Right lobe of liver (tissue), 6 donors: ENCODE data around the gene CALML6. TPM values are rescaled to one million over a fixed set of nuclear protein-coding genes. Genes with fewer than 3 reads are reported as not detected.

Experiments used
- ATAC-seq, 4 donors: fragments of 200-7000 bp; cut with Tn5 transposase; one replicate each; pipeline ENCODE4 v1.9.1; 2020; ENCODE audit warnings: mild to moderate bottlenecking in 4 of 4, moderate library complexity in 4 of 4
- DNase-seq, 3 donors: peaks; one replicate each; pipeline ENCODE4 v3.0.0-alpha.2; 2020
- H3K27ac ChIP-seq, 3 donors: fragments of 200-600 bp; one replicate each; pipeline ENCODE4 v1.8.0; 2022
- H3K27me3 ChIP-seq, 2 donors: fragments of 200-600 bp; one replicate each; pipeline ENCODE4 v1.8.0; 2022
- H3K36me3 ChIP-seq, 4 donors: fragments of 200-600 bp; sonication (generic) in 1 of 4; one replicate each; pipeline versions ENCODE4 v1.5.1 to v1.8.0; 2017 to 2022; ENCODE audit warnings: control low read depth in 1 of 4
- H3K4me1 ChIP-seq, 4 donors: fragments of 200-600 bp; sonication (generic) in 1 of 4; one replicate each; pipeline versions ENCODE4 v1.5.1 to v1.8.0; 2017 to 2022; ENCODE audit warnings: control low read depth in 1 of 4
- H3K4me3 ChIP-seq, 3 donors: fragments of 200-600 bp; one replicate each; pipeline ENCODE4 v1.8.0; 2022
- H3K9me3 ChIP-seq, 4 donors: fragments of 200-600 bp; sonication (generic) in 1 of 4; one replicate each; pipeline versions ENCODE4 v1.5.1 to v1.8.0; 2017 to 2022; ENCODE audit warnings: control low read depth in 1 of 4
- CTCF ChIP-seq, 4 donors: fragments of 200-600 bp in 3 of 4; fragments of 450-650 bp in 1 of 4; IDR thresholded peaks; one replicate each; pipeline versions ENCODE4 v1.5.1 to v1.8.0; 2016 to 2022; ENCODE audit warnings: antibody characterized with exemption in 4 of 4, mild to moderate bottlenecking in 2 of 4
- POLR2A ChIP-seq: fragments of 450-650 bp; IDR thresholded peaks from one replicate; pipeline ENCODE4 v1.6.1; 2017; ENCODE audit warnings: antibody characterized with exemption, mild to moderate bottlenecking
- WGBS: methylation state at CpG from one replicate; pipeline ENCODE4 v1.1.6; 2018; ENCODE audit warnings: low coverage, low lambda C conversion rate; ENCODE audit not compliant: insufficient coverage; ENCODE audit errors: missing lambda C conversion rate; 5-methylcytosine and 5-hydroxymethylcytosine counted together
- intact Hi-C, 2 donors: fragments of 100-400 bp; cut with DNase I; formaldehyde crosslinking; loops; one replicate each; pipeline versions ENCODE4 v1.11.2 to v1.14.1; 2022
- total RNA-seq, 6 experiments: library from RNA; depleted of rRNA in 2 of 6; stranded (reverse); fragments of >200 nt in 2 of 6; fragmentation: NEBNext Ultra II Directional in 3 of 6; extraction: Animal tissue kit (Norgen Biotek cat#: 25700) in 3 of 6; gene quantifications; one replicate each; pipeline versions ENCODE4 v1.1.0 to v1.2.4, GENCODE V29; 2016 to 2023
- donor health status: DM: no; HTN: yes; CAD: no.
- donor health status: DM: no; HTN: no; CAD: no.
- donor health status: DM: no; HTN: no; CAD: no.
- donor health status: DM: no; HTN: yes; CAD: no.
- donor health status: DM: no; HTN: yes; CAD: no.

Gene CALML6
- total RNA-seq, 6 experiments from 2014 or later = 0.44 to 1.4 (median 0.58) TPM; not detected in 2

DNA sequence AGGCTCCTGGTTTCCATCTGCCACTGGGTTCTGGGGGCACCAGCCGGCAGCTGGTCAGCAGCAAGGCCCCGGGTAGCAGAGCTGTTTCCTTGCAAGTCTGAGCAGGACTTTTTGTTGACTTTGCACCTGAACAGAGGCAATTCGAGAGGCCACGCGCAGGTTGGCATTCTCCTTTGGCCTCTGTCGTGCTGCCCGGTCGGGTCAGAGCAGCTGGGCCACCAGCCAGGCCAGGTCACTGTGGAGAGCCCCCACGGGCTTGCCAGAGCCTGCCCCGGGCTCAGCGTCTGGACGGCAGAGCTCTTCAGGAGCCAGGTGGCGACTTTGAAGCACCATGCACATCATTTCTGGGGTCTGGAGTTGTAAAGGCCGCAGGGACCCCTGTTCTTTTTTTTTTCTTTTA is 32.4 kb downstream of the CALML6 start:
- intact Hi-C loops = loop anchor here in 1 of 2 donors (5.0 kb wide), 1 partner anchor 100 kb away; no protein-coding TSS in a partner anchor
- peak; percentile 84 to 92 (median 86) for ATAC-seq
- no peaks in the 10 kb centered on the region for H3K9me3 ChIP-seq
- no peaks in the 10 kb centered on the region for H3K36me3 ChIP-seq
- DNase-seq = peak; percentile 73 to 95 (median 92)
- H3K4me1 ChIP-seq = peaks cover 0 to 14% (median 7%) of the 10 kb centered on the region in 4 donors
- no peak overlapping the region for H3K4me3 ChIP-seq
- TF ChIP-seq POLR2A = no peak
- no peak for TF ChIP-seq CTCF (IDR thresholded peaks at IDR 0.05)
- peak overlapping the region in 1 of 3 donors; percentile 53 for H3K27ac ChIP-seq
- H3K27me3 ChIP-seq = no peaks in the 10 kb centered on the region
- 34% methylated on average over 3 of the region's 14 CpGs for WGBS

DNA sequence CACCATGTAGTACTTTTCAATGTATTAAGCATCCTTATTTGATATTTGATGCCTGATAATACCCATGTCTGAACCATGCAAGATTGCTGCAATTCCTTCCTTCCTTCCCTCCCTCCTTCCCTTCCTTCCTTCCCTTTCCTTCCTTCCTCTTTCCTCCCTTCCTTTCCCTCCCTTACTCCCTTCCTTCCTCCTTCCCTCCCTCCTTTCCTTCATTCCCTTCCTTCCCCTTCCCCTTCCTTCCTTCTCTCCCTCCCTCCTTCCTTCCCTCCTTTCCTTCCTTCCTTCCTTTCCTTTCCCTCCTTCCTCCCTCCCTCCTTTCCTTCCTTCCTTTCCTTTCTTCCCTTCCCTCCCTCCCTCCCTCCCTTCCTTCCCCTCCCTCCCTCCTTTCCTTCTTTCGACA is 33.7 kb downstream of the CALML6 start:
- WGBS = 56% methylated on average over 1 of the region's 1 CpG
- peaks cover 0 to 14% (median 7%) of the 10 kb centered on the region in 4 donors for H3K4me1 ChIP-seq
- H3K36me3 ChIP-seq = no peaks in the 10 kb centered on the region
- intact Hi-C loops = loop anchor here in 1 of 2 donors (5.0 kb wide), 1 partner anchor 99 kb away; no protein-coding TSS in a partner anchor
- no peaks in the 10 kb centered on the region for H3K9me3 ChIP-seq
- no peaks in the 10 kb centered on the region for H3K27me3 ChIP-seq
- no peak overlapping the region for H3K27ac ChIP-seq
- no peak for ATAC-seq
- no peak overlapping the region for H3K4me3 ChIP-seq
- no peak for DNase-seq
- TF ChIP-seq CTCF (IDR thresholded peaks at IDR 0.05) (no peak), POLR2A (no peak)

DNA sequence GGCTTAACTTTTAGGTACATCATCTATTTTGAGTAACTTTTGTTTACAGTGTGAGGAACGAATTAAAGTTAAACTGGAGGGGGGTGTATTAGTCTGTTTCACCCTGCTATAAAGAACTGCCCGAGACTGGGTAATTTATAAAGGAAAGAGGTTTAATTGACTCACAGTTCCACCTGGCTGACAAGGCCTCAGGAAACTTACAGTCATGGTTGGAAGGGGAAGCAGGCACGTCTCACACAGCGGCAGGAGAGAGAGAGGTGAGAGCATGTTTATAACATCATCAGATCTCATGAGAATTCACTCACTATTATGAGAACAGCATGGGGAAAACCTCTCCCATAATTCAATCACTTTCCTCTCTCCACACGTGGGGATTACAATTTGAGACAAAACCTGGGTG is 35.9 kb downstream of the CALML6 start:
- intact Hi-C loops = no loop called here
- ATAC-seq = no peak

DNA sequence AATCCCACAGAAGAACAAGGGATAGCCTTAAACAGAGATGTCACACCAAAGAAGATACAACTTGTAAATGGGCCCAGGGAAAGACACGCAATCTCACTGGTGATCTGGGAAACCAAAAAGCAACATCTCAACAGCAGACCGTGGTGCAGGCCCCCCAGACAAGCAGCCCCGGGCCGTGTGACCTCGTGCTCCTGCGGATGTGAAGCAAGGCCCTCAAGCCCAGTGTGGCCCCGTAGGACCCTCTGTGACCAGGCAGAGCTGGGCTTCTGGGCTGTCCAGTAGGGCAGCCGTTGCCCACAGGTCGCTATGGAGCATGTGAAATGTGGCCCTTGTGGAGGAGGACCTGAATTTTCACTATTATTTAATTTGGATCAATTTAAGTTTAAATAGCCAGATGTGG is 39.0 kb downstream of the CALML6 start:
- WGBS = 100% methylated on average over 1 of the region's 9 CpGs

More for the DNA sequence above, 35.9 kb downstream of the CALML6 start:
- Histone ChIP-seq H3K4me3 (no peak overlapping the region), H3K4me1 (peaks cover 0 to 14% (median 7%) of the 10 kb centered on the region in 4 donors), H3K27me3 (no peaks in the 10 kb centered on the region), H3K36me3 (no peaks in the 10 kb centered on the region), H3K9me3 (no peaks in the 10 kb centered on the region), H3K27ac (no peak overlapping the region)
- no peak for DNase-seq
- WGBS = 68% methylated on average over 5 of the region's 5 CpGs
- no peak for TF ChIP-seq POLR2A
- no peak for TF ChIP-seq CTCF (IDR thresholded peaks at IDR 0.05)

More for the DNA sequence above, 39.0 kb downstream of the CALML6 start:
- Histone ChIP-seq H3K4me3 (no peak overlapping the region), H3K27ac (no peak overlapping the region), H3K36me3 (no peaks in the 10 kb centered on the region), H3K9me3 (no peaks in the 10 kb centered on the region), H3K4me1 (no peaks in the 10 kb centered on the region), H3K27me3 (no peaks in the 10 kb centered on the region)
- no peak for DNase-seq
- no peak for TF ChIP-seq POLR2A
- no peak for TF ChIP-seq CTCF (IDR thresholded peaks at IDR 0.05)
- no peak for ATAC-seq
- intact Hi-C loops = no loop called here
